Diencephalon (tissue), 1 donor: ENCODE measurements around the gene LGALS8. TPM values are rescaled to one million over a fixed set of nuclear protein-coding genes. Genes with fewer than 3 reads are reported as not detected.

Source experiments
- total RNA-seq: library from RNA; depleted of rRNA; stranded (reverse); fragments of >200 nt; gene quantifications from one replicate; pipeline ENCODE4 v1.2.3, GENCODE V29; 2014

LGALS8 gene
- total RNA-seq: 65.5 TPM

DNA sequence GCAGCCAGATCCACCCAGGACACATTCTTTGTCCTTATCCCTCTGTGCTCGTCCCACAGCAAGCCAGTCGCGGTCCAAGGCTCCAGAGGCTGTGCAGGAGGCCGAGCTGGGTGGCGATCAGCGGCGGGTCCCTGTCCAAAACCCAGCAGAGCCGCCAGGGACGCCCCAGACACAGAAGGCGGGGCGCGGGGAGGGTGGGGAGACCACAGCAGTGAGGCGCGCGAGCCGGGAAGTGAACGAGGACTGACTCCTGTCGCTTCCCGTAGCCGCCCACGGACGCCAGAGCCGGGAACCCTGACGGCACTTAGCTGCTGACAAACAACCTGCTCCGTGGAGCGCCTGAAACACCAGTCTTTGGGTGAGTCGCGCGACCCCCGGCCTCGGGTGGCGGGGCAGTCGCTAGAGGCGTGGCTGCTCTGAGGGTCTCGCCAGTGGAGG lies at the start of gene LGALS8:
LGALS8 (plus strand) TSS at position 279 of the 438 bp plus-strand sequence. CDS start 2,089 bp downstream, outside the sequence.

Other genes with a start within 250 kb of the LGALS8 start
- 15.0 TPM for gene ERO1B, start 242.0 kb upstream of the LGALS8 start, total RNA-seq
- gene EDARADD, start 129.7 kb upstream of the LGALS8 start, total RNA-seq: 1.8 TPM
- gene HEATR1, start 80.5 kb downstream of the LGALS8 start, total RNA-seq: 31.6 TPM
- gene ACTN2, start 162.5 kb downstream of the LGALS8 start, total RNA-seq: 9.7 TPM